GM06990 (cell line): ENCODE results near the gene ABLIM3.

Experiments used
- DNase-seq: peaks from one replicate; pipeline ENCODE4 v3.0.0-alpha.2; 2011; ENCODE audit not compliant: insufficient read length; ENCODE audit errors: extremely low read depth
- H3K27me3 ChIP-seq: replicated peaks from 2 replicates; pipeline ENCODE4 v1.6.0; 2011; ENCODE audit warnings: low read length; ENCODE audit not compliant: control insufficient read depth, insufficient read depth
- H3K36me3 ChIP-seq: 2 replicates; pipeline ENCODE4 v1.5.1; 2011; ENCODE audit warnings: low read length; ENCODE audit not compliant: control insufficient read depth, insufficient read depth
- H3K4me3 ChIP-seq: replicated peaks from 2 replicates; pipeline ENCODE4 v1.5.1; 2011; ENCODE audit warnings: low read depth, mild to moderate bottlenecking, control low read depth, low read length
- TF ChIP-seq, protein P1 (sequence below): IDR thresholded peaks from 2 replicates; pipeline ENCODE4 v1.5.1; 2011; ENCODE audit warnings: low read length, control low read depth, mild to moderate bottlenecking, inconsistent platforms; ENCODE audit not compliant: insufficient read depth, poor library complexity, severe bottlenecking

ABLIM3 gene

DNA sequence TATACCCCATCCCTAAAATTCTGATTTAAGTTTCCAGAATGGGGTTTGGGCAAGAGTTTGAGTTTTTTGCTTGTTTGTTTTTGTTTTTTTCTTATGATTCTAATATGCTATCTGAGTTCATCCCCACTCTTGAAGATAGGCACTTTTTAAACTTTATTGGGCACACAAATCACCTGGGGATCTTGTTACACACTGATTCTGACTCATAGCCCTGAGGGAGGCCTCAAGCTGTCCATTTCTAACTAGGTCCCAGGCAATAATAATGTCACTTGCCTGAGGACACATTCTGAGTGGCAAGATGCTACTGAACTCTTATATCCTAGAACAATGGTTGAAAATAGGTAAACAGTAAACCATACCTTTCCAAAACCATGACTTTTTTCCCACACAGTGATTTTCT is 22.8 kb upstream of the ABLIM3 start:
- DNase-seq, result no peak
- Histone ChIP-seq H3K27me3 (no peaks in the 10 kb centered on the region), H3K4me3 (no peak overlapping the region), H3K36me3 (no peaks in the 10 kb centered on the region)
- TF ChIP-seq, protein P1, sequence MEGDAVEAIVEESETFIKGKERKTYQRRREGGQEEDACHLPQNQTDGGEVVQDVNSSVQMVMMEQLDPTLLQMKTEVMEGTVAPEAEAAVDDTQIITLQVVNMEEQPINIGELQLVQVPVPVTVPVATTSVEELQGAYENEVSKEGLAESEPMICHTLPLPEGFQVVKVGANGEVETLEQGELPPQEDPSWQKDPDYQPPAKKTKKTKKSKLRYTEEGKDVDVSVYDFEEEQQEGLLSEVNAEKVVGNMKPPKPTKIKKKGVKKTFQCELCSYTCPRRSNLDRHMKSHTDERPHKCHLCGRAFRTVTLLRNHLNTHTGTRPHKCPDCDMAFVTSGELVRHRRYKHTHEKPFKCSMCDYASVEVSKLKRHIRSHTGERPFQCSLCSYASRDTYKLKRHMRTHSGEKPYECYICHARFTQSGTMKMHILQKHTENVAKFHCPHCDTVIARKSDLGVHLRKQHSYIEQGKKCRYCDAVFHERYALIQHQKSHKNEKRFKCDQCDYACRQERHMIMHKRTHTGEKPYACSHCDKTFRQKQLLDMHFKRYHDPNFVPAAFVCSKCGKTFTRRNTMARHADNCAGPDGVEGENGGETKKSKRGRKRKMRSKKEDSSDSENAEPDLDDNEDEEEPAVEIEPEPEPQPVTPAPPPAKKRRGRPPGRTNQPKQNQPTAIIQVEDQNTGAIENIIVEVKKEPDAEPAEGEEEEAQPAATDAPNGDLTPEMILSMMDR, result no peak

DNA sequence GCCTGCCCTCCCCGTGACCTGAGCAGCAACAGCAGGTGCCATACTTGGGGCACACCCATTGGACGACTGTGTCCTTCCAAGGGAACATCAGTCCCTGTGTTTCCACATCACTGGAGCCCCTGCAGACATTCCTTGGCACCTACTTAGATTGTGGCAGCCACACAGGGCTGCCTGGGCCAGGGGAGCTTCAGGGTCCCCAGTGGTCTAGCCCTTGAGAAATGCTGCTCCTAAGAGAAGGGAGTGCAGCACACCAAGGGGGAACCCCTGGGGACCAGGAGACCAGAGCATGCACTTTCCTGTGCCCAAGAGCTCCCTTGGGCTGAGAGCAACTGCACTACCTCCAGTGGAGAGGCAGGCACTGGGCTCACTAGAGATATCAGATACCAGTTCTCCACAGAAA is 20.1 kb upstream of the ABLIM3 start:
- no peak overlapping the region for H3K4me3 ChIP-seq
- H3K27me3 ChIP-seq, result no peaks in the 10 kb centered on the region
- no peak for DNase-seq
- TF ChIP-seq, protein P1, result no peak
- no peaks in the 10 kb centered on the region for H3K36me3 ChIP-seq

DNA sequence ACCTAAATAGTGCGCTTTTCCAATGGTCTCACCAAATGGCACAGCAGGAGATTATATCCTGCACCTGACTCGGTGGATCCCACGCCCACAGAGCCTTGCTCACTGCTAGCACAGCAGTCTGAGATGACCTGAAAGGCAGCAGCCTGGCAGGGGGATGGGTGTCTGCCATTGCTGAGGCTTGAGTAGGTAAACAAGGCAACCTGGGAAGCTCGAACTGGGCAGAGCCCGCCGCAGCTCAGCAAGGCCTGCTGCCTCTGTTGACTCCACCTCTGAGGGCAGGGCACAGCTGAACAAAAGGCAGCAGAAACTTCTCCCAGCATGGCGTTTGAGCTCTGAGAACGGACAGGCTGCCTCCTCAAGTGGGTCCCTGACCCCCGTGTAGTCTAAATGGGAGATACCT is 18.1 kb upstream of the ABLIM3 start:
- no peak overlapping the region for H3K4me3 ChIP-seq
- no peaks in the 10 kb centered on the region for H3K36me3 ChIP-seq
- no peaks in the 10 kb centered on the region for H3K27me3 ChIP-seq
- DNase-seq, result no peak
- TF ChIP-seq, protein P1, result no peak

DNA sequence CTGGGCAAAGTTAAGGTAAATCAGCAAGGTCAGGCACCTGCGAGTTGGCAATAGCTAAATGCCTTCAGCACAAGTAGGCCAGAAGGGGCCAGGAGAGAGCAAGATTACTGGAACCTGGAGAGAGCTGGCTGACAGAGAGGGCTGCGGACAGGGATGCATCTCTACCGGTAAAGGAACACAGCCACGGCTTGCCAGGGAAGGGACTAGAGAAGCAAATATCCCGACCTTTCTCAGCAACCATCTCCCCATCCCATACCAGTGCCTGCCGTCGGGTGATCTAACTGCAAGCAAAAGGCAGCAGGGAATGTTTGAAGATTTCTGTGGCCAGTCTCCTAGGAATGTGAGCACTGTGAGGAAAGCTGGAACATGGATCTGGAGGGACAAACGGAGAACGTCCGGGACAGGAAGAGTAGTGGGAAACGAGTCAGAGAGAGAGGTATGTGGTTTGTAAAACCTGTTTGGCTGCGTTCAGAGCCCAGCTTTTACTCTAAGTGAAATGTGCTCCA is 15.9 kb upstream of the ABLIM3 start:
- no peak for DNase-seq
- peaks cover 3% of the 10 kb centered on the region for H3K27me3 ChIP-seq
- TF ChIP-seq, protein P1, result no peak
- no peak overlapping the region for H3K4me3 ChIP-seq
- no peaks in the 10 kb centered on the region for H3K36me3 ChIP-seq

DNA sequence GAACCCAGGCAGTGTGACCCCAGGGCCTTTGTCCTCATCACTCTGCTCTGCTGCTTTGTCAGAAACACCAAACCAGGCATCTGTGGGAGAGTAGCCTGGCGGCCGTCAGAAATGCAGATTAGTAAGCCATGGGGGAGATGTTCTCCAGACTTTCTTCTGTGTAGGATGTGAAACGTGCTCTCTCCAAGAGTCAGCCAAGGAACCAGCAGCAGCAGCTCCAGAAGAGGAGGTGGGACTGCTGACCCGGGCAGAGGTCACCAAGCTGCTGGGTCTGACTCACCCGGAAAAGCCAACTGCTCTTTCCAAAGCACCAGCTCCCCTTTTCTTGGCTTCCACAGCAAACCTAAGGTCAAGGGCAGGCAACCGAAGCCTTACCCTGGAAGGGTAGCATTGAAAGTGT is 14.4 kb upstream of the ABLIM3 start:
- H3K27me3 ChIP-seq, result peaks cover 3% of the 10 kb centered on the region
- no peak for DNase-seq
- H3K4me3 ChIP-seq, result no peak overlapping the region
- H3K36me3 ChIP-seq, result no peaks in the 10 kb centered on the region
- TF ChIP-seq, protein P1, result no peak

DNA sequence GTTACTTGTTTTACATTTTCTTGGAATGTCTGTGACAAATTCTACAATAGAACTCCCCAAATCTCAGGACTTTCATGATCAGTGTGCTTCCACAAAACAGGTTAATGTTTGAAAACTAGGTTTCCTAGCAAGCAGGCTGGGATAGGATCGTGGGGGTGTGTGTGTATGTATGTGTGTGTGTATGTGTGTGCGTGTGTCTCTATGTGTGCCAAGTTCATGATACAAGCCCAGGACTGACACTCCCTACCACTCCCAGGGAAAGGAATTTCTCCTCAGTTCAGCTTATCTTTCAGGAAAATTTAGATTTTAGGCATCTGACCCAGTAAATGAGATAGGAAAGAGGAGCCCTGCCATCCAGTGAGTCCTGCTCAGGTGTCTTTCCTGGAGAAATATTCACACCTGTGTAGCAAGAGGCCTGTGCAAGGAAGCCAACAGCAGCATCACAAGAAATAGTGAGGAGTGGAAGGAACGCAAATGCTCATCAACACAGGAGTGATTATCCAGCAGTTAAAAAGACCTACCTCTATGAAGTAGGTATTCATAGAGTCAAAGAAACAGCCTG is 13.8 kb upstream of the ABLIM3 start:
- Histone ChIP-seq H3K36me3 (no peaks in the 10 kb centered on the region), H3K27me3 (peaks cover 4% of the 10 kb centered on the region), H3K4me3 (no peak overlapping the region)
- no peak for DNase-seq
- TF ChIP-seq, protein P1, result no peak
